ENCODE measurements around the gene NEK10.

DNA sequence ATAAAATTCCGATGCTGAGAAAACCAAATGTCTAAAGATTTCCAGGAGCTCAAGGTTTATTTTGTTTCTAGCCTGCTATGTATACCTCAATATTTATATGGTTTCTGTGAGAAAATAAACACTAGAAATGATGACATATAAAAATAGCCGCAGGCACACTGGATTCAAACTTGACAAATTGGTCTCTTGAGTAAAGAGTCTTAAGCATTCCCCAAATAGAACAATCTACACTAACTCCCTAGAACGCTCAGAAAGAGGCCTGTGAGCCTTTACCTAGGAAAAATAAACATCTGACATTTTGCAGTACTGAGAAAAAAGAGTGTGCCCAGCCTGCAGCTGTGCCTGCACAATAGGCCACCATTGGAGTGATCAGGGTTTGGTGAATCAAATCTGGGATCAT lies 75.2 kb downstream of the NEK10 start:
- TF ChIP-seq, protein P1, sequence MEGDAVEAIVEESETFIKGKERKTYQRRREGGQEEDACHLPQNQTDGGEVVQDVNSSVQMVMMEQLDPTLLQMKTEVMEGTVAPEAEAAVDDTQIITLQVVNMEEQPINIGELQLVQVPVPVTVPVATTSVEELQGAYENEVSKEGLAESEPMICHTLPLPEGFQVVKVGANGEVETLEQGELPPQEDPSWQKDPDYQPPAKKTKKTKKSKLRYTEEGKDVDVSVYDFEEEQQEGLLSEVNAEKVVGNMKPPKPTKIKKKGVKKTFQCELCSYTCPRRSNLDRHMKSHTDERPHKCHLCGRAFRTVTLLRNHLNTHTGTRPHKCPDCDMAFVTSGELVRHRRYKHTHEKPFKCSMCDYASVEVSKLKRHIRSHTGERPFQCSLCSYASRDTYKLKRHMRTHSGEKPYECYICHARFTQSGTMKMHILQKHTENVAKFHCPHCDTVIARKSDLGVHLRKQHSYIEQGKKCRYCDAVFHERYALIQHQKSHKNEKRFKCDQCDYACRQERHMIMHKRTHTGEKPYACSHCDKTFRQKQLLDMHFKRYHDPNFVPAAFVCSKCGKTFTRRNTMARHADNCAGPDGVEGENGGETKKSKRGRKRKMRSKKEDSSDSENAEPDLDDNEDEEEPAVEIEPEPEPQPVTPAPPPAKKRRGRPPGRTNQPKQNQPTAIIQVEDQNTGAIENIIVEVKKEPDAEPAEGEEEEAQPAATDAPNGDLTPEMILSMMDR (IDR thresholded peaks at IDR 0.05), result no peak
- no peak for TF ChIP-seq POLR2AphosphoS5 (IDR thresholded peaks at IDR 0.05; ENCODE audit: low read depth, low read length)
- TF ChIP-seq SIN3A (IDR thresholded peaks at IDR 0.05; ENCODE audit: borderline replicate concordance, insufficient read depth, low read depth, low read length), result no peak
- no peak for TF ChIP-seq TCF7L2 (IDR thresholded peaks at IDR 0.05; ENCODE audit: low read depth, low read length)
- TF ChIP-seq REST (IDR thresholded peaks at IDR 0.05; ENCODE audit: insufficient read depth in 1 of 2, low read depth in 2 of 2, low read length in 1 of 2), result no peak

Measured in Panc1 (cell line).